NCI-H1436 (cell line): ENCODE measurements around the gene LPCAT2.
"Not testable (repeated sequence)": the region's sequence is repeated elsewhere in the genome, so short reads cannot be mapped to it uniquely, and the experiment has no call there.

Experiments used
- DNase-seq: peaks from one replicate; lab custom pipeline; 2025; lab: John Stamatoyannopoulos, UW

LPCAT2 gene

GRCh38 chr16:55605754-55606336 lies 97.0 kb downstream of the LPCAT2 start:
- no peak for DNase-seq

- DNase-seq, result no peak
Observed at GRCh38 chr16:55613613-55614335, 104.9 kb downstream of the LPCAT2 start.

GRCh38 chr16:55615071-55615470 lies 106.2 kb downstream of the LPCAT2 start:
- DNase-seq, result no peak

GRCh38 chr16:55615670-55616069 lies 106.8 kb downstream of the LPCAT2 start:
- not testable (repeated sequence) for DNase-seq

GRCh38 chr16:55621771-55622170 lies 112.9 kb downstream of the LPCAT2 start:
- no peak for DNase-seq

- no peak for DNase-seq
Observed at GRCh38 chr16:55622272-55622671, 113.4 kb downstream of the LPCAT2 start.

GRCh38 chr16:55622930-55623561 lies 114.2 kb downstream of the LPCAT2 start:
- DNase-seq, result no peak

GRCh38 chr16:55623640-55624039 lies 114.8 kb downstream of the LPCAT2 start:
- no peak for DNase-seq

- DNase-seq, result no peak
Observed at GRCh38 chr16:55624696-55625095, 115.8 kb downstream of the LPCAT2 start.

- no peak for DNase-seq
Observed at GRCh38 chr16:55625843-55626242, 117.0 kb downstream of the LPCAT2 start.

- no peak for DNase-seq
Observed at GRCh38 chr16:55628306-55628968, 119.6 kb downstream of the LPCAT2 start.

GRCh38 chr16:55630774-55631173 lies 121.9 kb downstream of the LPCAT2 start:
- no peak for DNase-seq

- DNase-seq, result no peak
Observed at GRCh38 chr16:55632259-55632658, 123.4 kb downstream of the LPCAT2 start.

GRCh38 chr16:55634193-55634592 lies 125.3 kb downstream of the LPCAT2 start:
- no peak for DNase-seq
